HG02981 (cell line): ENCODE measurements around the gene PBOV1.
"Not testable (repeated sequence)": the region's sequence is repeated elsewhere in the genome, so short reads cannot be mapped to it uniquely, and the experiment has no call there.

Experiments
- ATAC-seq: cut with Tn5 transposase; IDR thresholded peaks from one replicate; pipeline ENCODE4 v1.9.1; 2021; ENCODE audit warnings: mild to moderate bottlenecking, moderate library complexity; ENCODE audit not compliant: unreplicated experiment

PBOV1 gene

GRCh38 chr6:138238368-138238767 is 20.1 kb upstream of the PBOV1 start:
- no peak for ATAC-seq

- no peak for ATAC-seq
Measured at GRCh38 chr6:138237463-138237862, 19.2 kb upstream of the PBOV1 start.

- no peak for ATAC-seq
Measured at GRCh38 chr6:138235693-138236092, 17.4 kb upstream of the PBOV1 start.

GRCh38 chr6:138235205-138235604 is 16.9 kb upstream of the PBOV1 start:
- no peak for ATAC-seq

- ATAC-seq: no peak
Measured at GRCh38 chr6:138234363-138234762, 16.1 kb upstream of the PBOV1 start.

GRCh38 chr6:138231381-138231886 is 13.1 kb upstream of the PBOV1 start:
- ATAC-seq: no peak

GRCh38 chr6:138230759-138231380 is 12.6 kb upstream of the PBOV1 start:
- ATAC-seq: no peak

- no peak for ATAC-seq
Measured at GRCh38 chr6:138230221-138230620, 11.9 kb upstream of the PBOV1 start.

GRCh38 chr6:138229663-138230179 is 11.4 kb upstream of the PBOV1 start:
- no peak for ATAC-seq

- ATAC-seq: no peak
Measured at GRCh38 chr6:138229072-138229471, 10.8 kb upstream of the PBOV1 start.

- ATAC-seq: no peak
Measured at GRCh38 chr6:138227316-138227781, 9.1 kb upstream of the PBOV1 start.

- no peak for ATAC-seq
Measured at GRCh38 chr6:138226700-138227315, 8.5 kb upstream of the PBOV1 start.

GRCh38 chr6:138225953-138226352 is 7.7 kb upstream of the PBOV1 start:
- no peak for ATAC-seq

GRCh38 chr6:138222901-138223546 is 4.7 kb upstream of the PBOV1 start:
- no peak for ATAC-seq

- ATAC-seq: no peak
Measured at GRCh38 chr6:138219901-138220300, 1.6 kb upstream of the PBOV1 start.

- ATAC-seq: no peak
Measured at GRCh38 chr6:138219398-138219797, 1.1 kb upstream of the PBOV1 start.

- ATAC-seq: no peak
Measured at GRCh38 chr6:138215093-138215782, 3.1 kb downstream of the PBOV1 start.

GRCh38 chr6:138212530-138212929 is 5.8 kb downstream of the PBOV1 start:
- not testable (repeated sequence) for ATAC-seq

GRCh38 chr6:138211601-138212000 is 6.7 kb downstream of the PBOV1 start:
- ATAC-seq: no peak

- ATAC-seq: no peak
Measured at GRCh38 chr6:138211048-138211581, 7.2 kb downstream of the PBOV1 start.

- ATAC-seq: no peak
Measured at GRCh38 chr6:138206862-138207261, 11.4 kb downstream of the PBOV1 start.
